Endothelial cell (in vitro differentiated cells): ENCODE data around the gene C1QA. TPM values are rescaled to one million over a fixed set of nuclear protein-coding genes. Genes with fewer than 3 reads are reported as not detected.

Source experiments
- DNase-seq: peaks from one replicate; pipeline ENCODE4 v3.0.0; 2021; ENCODE audit warnings: low spot score
- H3K27ac Mint-ChIP-seq: one replicate; pipeline ENCODE4 v1.8.0; 2021; ENCODE audit warnings: mixed read lengths, inconsistent platforms; ENCODE audit not compliant: unreplicated experiment
- H3K27me3 Mint-ChIP-seq: one replicate; pipeline ENCODE4 v1.8.0; 2021; ENCODE audit warnings: mild to moderate bottlenecking, moderate library complexity, mixed read lengths, inconsistent platforms; ENCODE audit not compliant: unreplicated experiment
- H3K36me3 Mint-ChIP-seq: one replicate; pipeline ENCODE4 v1.8.0; 2021; ENCODE audit warnings: mild to moderate bottlenecking, low read depth, mixed read lengths, inconsistent platforms; ENCODE audit not compliant: unreplicated experiment
- H3K4me1 Mint-ChIP-seq: one replicate; pipeline ENCODE4 v1.8.0; 2021; ENCODE audit warnings: mild to moderate bottlenecking, mixed read lengths, inconsistent platforms; ENCODE audit not compliant: unreplicated experiment
- H3K4me3 Mint-ChIP-seq: one replicate; pipeline ENCODE4 v1.8.0; 2021; ENCODE audit warnings: mild to moderate bottlenecking, mixed read lengths, inconsistent platforms; ENCODE audit not compliant: unreplicated experiment
- H3K9me3 Mint-ChIP-seq: one replicate; pipeline ENCODE4 v1.8.0; 2021; ENCODE audit warnings: mixed read lengths, inconsistent platforms; ENCODE audit not compliant: unreplicated experiment
- total RNA-seq: library from RNA; stranded (reverse); fragmentation: NEBNext Ultra II Directional; extraction: Animal tissue kit (Norgen Biotek cat#: 25700); gene quantifications from one replicate; pipeline ENCODE4 v1.2.1, GENCODE V29; 2021; ENCODE audit not compliant: unreplicated experiment
- TF ChIP-seq, protein P1 (sequence below): fragments of 200-600 bp; sonication (generic); IDR thresholded peaks from one replicate; pipeline ENCODE4 v1.5.0; 2021; ENCODE audit warnings: antibody characterized with exemption; ENCODE audit not compliant: unreplicated experiment

C1QA gene
- total RNA-seq, 1 donor from 2014 or later, result not detected

DNA sequence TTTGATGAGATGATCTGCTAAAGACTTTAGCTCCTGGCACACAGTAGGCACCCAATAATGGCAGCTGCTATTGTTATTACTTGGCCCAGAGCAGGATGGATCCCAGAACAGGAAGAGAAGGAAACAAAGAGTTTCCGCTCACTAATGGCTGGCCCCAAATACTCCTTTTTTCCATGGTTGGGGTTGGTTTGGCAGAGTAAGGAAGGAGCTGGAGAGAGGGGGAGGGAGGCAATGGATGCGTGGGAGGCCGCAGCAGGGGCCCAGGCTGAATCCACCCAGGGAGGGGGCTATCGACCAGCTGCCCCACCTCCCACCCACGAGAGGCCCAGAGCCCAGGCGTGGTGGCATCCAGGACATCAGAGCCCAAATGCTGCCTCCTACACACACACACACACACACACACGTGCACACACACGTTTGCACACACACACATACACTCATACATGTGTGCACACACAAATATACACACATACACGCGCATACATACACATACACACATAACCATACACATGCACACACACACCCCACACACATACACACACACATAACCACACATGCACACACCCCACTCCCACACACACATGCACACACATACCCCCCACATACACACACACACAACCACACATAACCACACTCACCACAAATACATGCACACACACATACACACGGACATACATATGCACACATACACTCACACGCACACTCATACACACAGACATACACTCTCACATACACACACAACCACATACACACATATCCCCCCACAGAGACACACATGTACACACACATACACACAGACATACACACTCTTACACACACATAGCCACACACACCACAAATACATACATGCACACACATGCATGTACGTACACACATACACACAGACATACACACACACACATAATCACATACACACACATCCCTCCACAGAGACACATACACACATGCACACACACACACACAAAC lies 41.8 kb downstream of the C1QA start:
- Mint-ChIP-seq H3K27me3 (no peaks in the 10 kb centered on the region), H3K4me3 (no peak overlapping the region), H3K4me1 (no peaks in the 10 kb centered on the region), H3K9me3 (no peaks in the 10 kb centered on the region), H3K36me3 (no peaks in the 10 kb centered on the region), H3K27ac (no peak overlapping the region)
- TF ChIP-seq, protein P1, sequence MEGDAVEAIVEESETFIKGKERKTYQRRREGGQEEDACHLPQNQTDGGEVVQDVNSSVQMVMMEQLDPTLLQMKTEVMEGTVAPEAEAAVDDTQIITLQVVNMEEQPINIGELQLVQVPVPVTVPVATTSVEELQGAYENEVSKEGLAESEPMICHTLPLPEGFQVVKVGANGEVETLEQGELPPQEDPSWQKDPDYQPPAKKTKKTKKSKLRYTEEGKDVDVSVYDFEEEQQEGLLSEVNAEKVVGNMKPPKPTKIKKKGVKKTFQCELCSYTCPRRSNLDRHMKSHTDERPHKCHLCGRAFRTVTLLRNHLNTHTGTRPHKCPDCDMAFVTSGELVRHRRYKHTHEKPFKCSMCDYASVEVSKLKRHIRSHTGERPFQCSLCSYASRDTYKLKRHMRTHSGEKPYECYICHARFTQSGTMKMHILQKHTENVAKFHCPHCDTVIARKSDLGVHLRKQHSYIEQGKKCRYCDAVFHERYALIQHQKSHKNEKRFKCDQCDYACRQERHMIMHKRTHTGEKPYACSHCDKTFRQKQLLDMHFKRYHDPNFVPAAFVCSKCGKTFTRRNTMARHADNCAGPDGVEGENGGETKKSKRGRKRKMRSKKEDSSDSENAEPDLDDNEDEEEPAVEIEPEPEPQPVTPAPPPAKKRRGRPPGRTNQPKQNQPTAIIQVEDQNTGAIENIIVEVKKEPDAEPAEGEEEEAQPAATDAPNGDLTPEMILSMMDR, result no peak
- no peak for DNase-seq

DNA sequence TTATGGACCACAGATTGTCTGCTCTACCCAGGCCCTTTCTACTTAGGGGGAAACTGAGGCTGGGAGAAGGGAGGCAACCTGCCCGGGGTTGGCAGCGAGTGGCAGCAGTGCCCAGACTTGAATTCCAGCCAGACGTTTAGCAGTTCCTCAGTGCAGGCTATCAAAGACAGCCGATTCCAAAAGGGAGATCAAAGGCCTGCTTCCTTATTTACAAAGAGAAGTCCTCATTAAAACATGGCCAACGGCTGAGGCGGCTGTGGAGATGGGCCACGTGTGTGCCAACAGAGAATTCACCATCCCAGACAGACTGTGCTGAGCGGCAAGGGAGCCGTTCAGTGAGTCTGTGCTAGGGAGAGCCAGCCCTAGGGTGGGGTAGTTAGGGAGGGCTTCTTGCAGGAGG lies 44.3 kb downstream of the C1QA start:
- no peak for DNase-seq
- Mint-ChIP-seq H3K4me1 (no peaks in the 10 kb centered on the region), H3K27ac (no peak overlapping the region), H3K36me3 (no peaks in the 10 kb centered on the region), H3K4me3 (no peak overlapping the region), H3K27me3 (peaks cover 1% of the 10 kb centered on the region), H3K9me3 (no peaks in the 10 kb centered on the region)
- TF ChIP-seq, protein P1, result no peak

DNA sequence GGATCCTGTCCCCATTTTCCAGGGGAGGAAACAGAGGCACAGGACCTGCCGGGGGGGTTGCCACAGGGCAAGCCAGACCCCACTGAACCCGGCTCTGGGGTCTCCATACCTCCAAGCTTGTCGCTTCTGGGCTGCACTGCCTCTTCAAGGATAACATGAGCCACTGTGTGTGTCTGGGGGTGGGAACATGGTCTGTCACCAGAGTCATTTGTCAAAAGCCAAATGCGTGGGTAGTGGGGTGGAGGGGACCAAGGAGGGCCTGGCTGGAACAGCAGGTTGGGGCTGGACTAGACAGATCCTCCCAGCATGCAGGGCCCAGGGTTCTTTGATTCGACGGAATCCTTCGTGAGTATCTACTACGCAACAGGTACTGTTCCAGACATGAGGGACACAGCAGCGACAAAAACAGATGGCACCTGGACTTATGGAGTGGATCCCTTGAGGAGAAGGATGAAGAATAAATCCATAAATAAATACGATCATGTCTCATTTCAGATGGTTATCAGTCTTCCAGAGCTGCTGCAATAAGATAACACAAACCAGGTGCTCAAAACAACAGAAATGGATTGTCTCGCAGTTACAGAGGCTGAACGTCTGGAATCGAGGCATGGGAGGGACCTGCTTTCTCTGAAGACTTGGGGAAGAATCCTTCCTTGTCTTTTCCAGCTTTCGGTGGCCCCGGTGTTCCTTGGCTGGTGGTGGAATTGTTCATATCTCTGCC lies 45.3 kb downstream of the C1QA start:
- Mint-ChIP-seq H3K4me3 (no peak overlapping the region), H3K27ac (no peak overlapping the region), H3K4me1 (no peaks in the 10 kb centered on the region), H3K27me3 (peaks cover 4% of the 10 kb centered on the region), H3K36me3 (no peaks in the 10 kb centered on the region), H3K9me3 (no peaks in the 10 kb centered on the region)
- TF ChIP-seq, protein P1, result no peak
- DNase-seq, result no peak

DNA sequence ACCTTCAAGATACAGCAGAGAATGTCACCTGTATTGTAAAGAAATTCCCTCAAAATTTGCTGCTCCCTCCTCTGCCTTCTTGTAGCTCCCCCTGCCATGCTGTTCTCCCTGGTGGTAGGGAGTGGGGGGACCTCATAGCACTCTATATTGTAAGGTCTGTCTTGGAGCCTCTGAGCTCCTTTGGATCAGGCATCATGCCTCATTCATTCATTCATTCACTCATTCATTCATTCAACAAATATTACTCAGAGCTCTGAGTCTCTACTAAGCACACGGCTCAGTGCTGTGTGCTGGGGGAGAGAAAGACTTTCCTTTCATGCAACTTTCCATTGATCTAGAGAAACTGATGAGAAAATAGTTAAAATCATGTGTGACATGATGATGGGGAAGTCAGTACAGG lies 47.1 kb downstream of the C1QA start:
- Mint-ChIP-seq H3K9me3 (no peaks in the 10 kb centered on the region), H3K27me3 (peaks cover 4% of the 10 kb centered on the region), H3K27ac (no peak overlapping the region), H3K4me3 (no peak overlapping the region), H3K4me1 (no peaks in the 10 kb centered on the region), H3K36me3 (no peaks in the 10 kb centered on the region)
- no peak for DNase-seq
- TF ChIP-seq, protein P1, result no peak
